ENCODE results near the gene PPP2R2C. TPM values are rescaled to one million over a fixed set of nuclear protein-coding genes. Genes with fewer than 3 reads are reported as not detected.
A peak's percentile ranks its signal among the peaks of the same experiment; 100 is the strongest.

Gene PPP2R2C
- total RNA-seq, 1 experiment from 2014 or later: 8.1 TPM

DNA sequence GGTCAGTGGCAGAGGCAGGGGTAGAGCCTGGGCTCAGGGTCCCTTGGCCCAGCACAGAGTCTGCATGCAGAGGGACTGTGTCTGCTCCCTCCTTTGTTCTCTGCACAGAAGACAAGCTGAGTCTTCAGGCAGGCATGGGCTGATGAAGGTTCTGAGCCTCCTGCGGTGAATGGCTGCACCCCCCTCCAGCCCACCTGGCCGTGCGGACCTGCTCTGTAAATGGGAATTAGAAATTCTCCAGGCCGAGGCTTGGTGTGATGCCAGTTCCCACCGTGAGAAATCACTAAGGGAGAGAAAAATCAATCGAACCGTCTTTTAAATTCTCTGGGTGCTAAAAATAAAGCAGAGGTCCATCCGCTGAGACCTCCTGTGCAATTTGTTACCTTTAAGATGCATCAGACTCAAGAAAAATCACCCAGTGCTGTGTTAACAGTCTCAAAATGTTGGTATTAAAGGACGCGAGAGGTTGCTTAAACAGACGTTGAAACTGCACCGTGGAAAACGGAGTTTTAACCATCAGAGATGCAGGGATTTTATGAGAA lies 106.8 kb downstream of the PPP2R2C start:
- Histone ChIP-seq H2BK20ac (ENCODE audit: low read depth, low read length, poor library complexity, severe bottlenecking) (no peak overlapping the region), H3K27ac (ENCODE audit: insufficient read length, low read depth, low read length) (no peak overlapping the region), H2BK12ac (ENCODE audit: insufficient read length, low read depth, low read length) (no peak overlapping the region), H3K23ac (ENCODE audit: insufficient read length, low read depth, low read length) (no peak overlapping the region), H3K23me2 (ENCODE audit: insufficient read length, low read depth, low read length, poor library complexity, severe bottlenecking) (no peaks in the 10 kb centered on the region), H4K20me1 (ENCODE audit: control insufficient read depth, insufficient read depth, insufficient read length) (no peaks in the 10 kb centered on the region), H3K9ac (ENCODE audit: extremely low read depth, insufficient read length, low read length) (no peak overlapping the region), H3K27me3 (ENCODE audit: insufficient read depth, low read length) (no peaks in the 10 kb centered on the region), H3T11ph (ENCODE audit: low read length) (no peak overlapping the region), H3K14ac (ENCODE audit: insufficient read depth, low read length) (peak overlapping the region; percentile 43; the same call in 1 of the 2 replicates), H4K91ac (ENCODE audit: insufficient read length, low read depth, low read length) (no peak overlapping the region), H2AFZ (ENCODE audit: low read length) (no peak overlapping the region), H3K4ac (ENCODE audit: low read depth, low read length) (no peak overlapping the region), H3K18ac (ENCODE audit: insufficient read length, low read depth, low read length) (no peak overlapping the region), H2BK120ac (ENCODE audit: low read depth, low read length, poor library complexity, severe bottlenecking) (no peak overlapping the region), H4K5ac (ENCODE audit: insufficient read length, low read depth, low read length) (no peak overlapping the region), H4K8ac (replicated peaks; ENCODE audit: insufficient read length, low read depth, low read length) (no peak overlapping the region), H3K56ac (ENCODE audit: insufficient read length, low read depth, low read length) (no peak overlapping the region), H3K79me1 (ENCODE audit: insufficient read depth, low read depth, low read length, poor library complexity, severe bottlenecking) (no peaks in the 10 kb centered on the region), H3K4me1 (ENCODE audit: insufficient read depth, low read length) (no peaks in the 10 kb centered on the region), H2BK15ac (ENCODE audit: low read depth, low read length) (no peak overlapping the region), H3K79me2 (ENCODE audit: insufficient read depth, low read length) (no peaks in the 10 kb centered on the region), H2AK5ac (ENCODE audit: insufficient read length, low read length) (no peak overlapping the region), H3K9me3 (ENCODE audit: control insufficient read depth, low read depth, low read length) (no peaks in the 10 kb centered on the region), H3K4me2 (ENCODE audit: insufficient read depth, insufficient read length, low read length) (no peak overlapping the region), H2BK5ac (ENCODE audit: insufficient read length, low read length) (no peak overlapping the region)
- Mint-ChIP-seq H3K27ac (no peak overlapping the region), H3K27me3 (ENCODE audit: low read depth) (peaks cover 22% of the 10 kb centered on the region), H3K4me1 (peaks cover 17 to 35% of the 10 kb centered on the region in 2 experiments), H3K36me3 (ENCODE audit: insufficient read depth in 1 of 3, low read depth in 3 of 3) (no peaks in the 10 kb centered on the region), H3K9me3 (no peaks in the 10 kb centered on the region; a peak in 1 of 5 replicates), H3K4me3 (no peak overlapping the region)
- no peak for DNase-seq
- WGBS (ENCODE audit: extremely low coverage, insufficient read length, low lambda C conversion rate): no CpG with 5 or more reads among the region's 13 CpGs
- no peak for TF ChIP-seq CTCF (conservative IDR thresholded peaks at IDR 0.05)

All from H9 (cell line).